Activated CD8-positive, alpha-beta memory T cell treated with anti-CD3 and anti-CD28 coated beads for 24 hours (primary cell): Measurements from ENCODE around the gene CNGB1.
A peak's percentile ranks its signal among the peaks of the same experiment; 100 is the strongest.
"Not testable (repeated sequence)": the region's sequence is repeated elsewhere in the genome, so short reads cannot be mapped to it uniquely, and the experiment has no call there.

Source experiments
- DNase-seq: peaks from one replicate; pipeline ENCODE4 v3.0.0-alpha.2; 2020

Gene CNGB1

DNA sequence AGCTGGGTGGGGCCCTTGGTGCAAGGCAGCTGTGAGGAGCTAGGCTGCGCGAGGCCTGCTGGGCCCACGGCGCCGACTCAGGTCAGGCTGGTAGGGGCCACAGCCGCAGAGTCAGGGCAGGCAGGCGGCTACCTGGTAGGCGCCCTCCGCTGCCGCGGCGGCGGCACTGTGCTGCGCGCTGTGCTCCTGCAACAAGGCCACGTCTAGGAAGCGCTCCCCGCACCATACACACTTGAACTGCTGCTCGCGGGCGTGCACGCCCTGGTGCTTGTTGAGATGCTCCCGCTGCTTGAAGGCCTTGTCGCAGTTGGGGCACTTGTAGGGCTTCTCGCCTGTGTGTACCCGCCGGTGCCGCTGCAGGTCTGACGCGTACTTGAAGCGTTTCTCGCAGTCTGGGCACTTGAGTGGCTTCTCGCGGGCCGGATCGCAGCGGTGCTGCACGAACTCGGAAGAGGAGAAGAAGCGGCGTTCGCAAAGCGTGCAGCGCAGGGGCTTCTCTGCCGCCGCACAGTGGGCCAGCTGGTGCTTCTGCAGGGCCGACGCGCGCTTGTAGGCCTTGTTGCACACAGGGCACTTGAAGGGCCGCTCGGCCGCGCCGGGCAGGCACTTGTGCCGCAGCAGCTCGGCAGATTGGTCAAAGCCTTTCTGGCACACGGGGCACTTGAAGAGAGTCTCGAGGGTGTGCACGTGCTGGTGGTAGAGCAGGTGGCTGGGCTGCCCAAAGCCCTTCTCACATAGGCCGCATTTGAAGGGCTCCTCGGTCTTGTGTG, 25.7 kb upstream of the CNGB1 start:
- no peak for DNase-seq

DNA sequence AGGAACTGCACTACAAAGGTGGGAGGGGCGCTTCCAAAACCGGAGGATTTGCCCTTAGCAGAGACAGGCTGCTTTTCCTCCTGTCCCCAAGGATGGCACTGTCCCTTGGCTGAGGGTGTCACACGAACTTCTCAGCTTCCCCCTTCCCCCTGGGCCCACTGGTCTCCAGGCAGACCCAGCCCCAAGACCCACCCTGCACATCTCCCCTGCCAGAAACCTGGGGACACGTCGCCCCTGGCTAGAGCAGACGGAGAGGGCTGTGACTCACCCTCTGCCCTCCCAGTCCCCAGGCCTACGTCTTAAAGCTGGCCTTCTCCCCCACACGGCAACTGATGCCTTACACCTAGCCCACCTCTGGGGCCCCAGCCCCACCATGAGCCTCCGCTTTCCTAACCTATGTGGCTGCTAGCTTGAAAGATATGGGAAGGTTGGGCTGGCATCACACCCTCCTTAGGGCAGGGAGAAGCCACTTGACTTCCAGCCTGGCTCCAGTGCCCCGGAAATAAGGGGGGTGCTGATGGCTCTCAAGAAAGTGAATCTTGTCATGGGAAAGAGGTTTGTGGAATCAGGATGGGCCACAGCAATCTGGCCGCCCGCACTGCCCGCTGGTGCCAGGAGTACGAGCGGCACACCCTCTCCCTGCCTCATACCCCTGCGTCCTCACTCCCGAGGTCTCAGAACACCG, 24.9 kb upstream of the CNGB1 start:
- no peak for DNase-seq

DNA sequence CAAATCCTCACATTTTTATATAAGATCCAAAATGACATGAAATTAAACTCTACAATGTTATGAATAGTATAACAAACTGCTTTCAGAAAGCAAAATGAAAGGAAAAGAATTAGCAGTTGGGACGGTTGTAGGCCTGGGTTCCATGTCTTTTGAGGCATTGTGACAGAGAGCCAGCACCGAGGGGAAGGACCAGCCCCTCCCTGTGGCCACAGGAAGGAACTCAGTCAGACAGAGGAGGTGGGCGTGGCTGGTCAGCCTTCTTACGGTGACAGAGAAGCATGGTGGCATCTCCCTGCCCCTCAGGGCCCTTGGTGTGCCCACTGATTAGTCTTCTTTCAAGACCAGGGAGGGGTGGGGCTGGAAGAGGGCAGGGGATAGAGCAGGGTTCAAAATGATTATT, 23.9 kb upstream of the CNGB1 start:
- DNase-seq = no peak

DNA sequence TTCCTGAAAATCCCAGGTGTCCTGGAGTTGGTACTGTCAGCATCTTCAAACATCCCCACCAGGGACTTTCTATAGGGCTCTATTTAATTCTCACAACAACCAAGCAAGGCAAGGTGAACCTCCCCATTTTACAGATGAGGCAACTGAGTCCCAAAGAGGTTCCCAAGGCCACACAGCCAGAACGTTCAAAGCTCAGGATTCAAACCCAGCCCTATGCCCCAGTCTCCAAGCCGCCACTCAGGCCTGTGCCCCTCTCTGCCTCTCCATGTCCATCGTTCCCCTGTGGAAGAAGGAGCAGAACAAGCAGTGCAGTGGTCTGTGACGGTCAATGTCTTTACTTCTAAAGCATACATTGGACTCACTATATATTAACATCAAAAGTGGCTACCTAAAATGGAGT, 23.4 kb upstream of the CNGB1 start:
- DNase-seq = no peak

DNA sequence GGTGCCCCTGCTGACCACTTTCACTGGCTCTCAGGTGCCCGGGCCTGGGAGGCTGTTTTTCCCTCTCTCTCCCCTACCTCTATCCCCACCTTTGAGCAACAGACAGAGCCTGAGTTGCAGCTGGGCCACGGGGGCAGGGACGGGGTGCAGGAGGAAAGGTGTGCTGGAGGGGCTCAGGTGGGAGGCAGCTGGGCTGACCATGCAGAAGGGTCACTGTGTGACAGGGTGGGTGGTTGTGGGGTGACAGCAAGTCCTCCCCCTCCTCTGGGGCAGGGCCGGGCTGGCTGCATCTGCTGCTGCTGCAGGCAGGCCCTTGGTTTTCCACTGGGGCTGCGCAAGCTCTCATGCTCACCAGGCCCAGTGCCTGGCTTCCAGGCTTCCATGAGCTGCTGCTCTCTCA, 23.0 kb upstream of the CNGB1 start:
- no peak for DNase-seq

DNA sequence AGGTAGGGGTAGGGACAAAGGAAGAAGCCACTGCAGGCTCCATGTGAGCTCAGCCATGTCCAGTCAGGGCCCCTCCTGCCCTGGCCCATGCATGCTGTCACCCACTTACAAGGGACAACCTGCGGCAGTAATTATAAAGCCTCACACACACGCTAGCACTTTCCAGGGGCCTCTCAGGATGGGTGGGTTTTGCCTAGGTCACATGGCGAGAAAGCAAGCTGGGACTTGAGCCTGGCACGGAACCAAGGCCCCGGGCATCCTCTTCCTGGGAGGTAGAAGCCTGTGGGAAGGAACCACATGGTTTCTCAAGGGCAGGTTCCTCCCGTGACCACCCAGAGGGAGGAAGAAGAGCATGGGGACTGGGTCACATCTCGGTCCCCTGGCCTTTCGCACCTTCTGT, 22.5 kb upstream of the CNGB1 start:
- no peak for DNase-seq

DNA sequence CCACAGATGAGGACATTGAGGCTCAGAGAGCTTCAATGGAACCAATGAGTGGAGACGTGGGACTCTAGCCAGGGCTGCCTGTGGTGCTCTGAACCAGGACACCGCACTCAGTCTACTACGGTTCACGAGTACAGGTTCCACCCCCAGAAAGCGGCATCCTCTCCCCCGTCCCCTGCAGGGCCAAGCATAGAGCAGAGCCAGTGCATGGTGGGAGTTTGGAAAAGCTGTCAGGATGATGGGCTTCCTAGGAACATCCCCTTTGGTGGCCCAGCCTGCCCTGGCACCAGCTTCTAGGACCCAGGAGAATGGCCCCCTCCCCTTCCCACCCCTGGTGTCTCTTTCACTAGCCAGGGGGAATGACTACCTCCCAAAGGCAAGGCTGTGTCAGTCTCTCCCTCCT, 21.2 kb upstream of the CNGB1 start:
- DNase-seq = no peak

DNA sequence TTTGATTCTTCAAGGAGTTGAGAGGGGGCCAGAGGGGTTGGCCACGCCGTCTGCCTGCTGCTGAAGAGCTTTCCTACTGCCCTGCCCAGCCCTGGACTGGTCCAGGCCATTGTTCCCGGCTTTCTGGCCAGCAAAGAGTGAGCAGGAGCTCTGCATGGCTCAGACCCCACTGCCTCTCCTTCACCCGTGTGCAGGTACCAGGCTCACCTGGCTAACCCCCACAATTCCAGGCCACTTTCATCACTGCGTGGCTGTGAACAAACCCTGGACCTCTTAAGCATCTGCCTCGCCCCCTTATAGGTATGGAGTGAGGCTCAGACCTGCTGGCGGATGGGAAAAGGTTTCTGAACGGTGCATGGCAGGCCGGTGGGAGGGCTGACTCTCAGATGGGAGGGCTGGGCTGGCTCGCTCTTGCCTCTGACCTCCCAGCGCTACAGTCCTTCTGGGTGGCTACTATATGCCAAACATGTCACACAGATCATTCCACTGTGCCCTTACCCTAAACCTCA, 20.7 kb upstream of the CNGB1 start:
- DNase-seq = no peak

DNA sequence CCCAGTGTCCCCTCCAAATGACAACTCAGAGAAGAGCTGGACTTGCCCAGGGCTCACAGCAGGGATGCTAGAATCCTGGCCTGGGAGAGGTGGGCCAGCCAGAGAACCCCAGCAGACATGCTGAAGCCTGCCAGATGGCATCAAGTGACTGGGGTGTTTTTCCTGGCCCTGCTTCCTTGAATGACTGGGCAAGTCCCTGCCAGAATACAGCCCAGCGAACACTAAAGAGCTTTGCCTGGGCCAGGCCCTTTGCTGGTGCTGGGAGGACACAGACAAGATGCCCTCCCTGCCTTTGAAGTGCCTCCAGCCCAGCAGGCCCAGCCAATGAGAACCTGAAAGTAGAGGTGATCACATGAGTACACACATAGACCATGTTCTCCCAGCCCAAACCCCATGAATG, 18.0 kb upstream of the CNGB1 start:
- no peak for DNase-seq

DNA sequence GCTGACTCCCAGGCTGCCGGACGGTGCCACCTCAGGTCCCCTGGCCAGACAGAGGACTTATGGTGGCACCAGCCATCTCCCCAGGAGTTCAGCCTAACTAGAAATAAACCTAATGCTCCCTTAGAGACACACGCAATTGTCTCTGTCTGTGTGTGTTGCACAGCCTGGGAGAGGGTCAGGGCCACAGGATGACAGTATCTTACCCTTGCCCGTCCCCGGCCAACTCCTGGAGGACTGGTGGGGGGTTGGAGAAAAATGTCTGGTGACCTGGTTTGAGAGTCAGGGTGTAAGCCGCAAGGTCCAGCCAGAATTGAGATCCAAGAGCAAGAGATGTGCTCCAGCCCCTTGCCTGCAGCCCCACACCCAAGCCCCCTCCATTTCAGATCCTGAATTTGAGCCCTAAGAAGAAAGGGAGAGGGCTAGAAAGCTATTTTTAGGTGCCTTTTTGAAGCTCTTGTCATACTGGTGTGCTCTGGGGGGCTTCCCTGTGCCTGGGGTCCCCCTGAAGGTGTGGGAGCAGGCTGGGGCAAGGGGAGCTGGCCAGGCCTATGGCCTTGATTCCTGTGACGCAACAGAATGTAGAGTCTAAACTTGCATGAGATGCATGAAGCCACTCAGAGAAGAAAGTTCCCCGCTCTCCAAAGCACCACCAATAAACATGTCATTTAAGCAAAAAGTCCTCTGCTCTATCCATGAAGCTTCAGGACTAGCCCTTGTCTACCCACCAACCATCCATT, 16.7 kb upstream of the CNGB1 start:
- no peak for DNase-seq

DNA sequence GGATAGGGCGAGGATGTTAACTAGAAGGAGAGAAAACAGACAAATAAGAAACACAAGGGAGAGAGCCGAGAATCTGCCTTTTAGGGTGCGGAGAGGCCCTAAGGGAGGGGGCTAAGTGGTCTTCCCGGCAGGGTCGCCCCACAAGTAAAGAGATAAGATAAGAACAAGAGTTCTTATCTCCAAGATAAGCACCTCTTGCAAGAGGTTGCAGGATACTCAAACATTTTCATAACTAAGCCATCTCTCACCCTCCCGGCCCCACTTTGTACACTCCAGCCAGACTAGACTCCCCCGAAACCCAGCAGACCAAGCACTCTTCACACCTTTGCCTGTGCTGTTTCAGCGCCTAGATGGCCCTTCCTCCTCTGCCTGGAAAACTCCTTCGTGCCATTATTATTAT, 15.3 kb upstream of the CNGB1 start:
- no peak for DNase-seq

DNA sequence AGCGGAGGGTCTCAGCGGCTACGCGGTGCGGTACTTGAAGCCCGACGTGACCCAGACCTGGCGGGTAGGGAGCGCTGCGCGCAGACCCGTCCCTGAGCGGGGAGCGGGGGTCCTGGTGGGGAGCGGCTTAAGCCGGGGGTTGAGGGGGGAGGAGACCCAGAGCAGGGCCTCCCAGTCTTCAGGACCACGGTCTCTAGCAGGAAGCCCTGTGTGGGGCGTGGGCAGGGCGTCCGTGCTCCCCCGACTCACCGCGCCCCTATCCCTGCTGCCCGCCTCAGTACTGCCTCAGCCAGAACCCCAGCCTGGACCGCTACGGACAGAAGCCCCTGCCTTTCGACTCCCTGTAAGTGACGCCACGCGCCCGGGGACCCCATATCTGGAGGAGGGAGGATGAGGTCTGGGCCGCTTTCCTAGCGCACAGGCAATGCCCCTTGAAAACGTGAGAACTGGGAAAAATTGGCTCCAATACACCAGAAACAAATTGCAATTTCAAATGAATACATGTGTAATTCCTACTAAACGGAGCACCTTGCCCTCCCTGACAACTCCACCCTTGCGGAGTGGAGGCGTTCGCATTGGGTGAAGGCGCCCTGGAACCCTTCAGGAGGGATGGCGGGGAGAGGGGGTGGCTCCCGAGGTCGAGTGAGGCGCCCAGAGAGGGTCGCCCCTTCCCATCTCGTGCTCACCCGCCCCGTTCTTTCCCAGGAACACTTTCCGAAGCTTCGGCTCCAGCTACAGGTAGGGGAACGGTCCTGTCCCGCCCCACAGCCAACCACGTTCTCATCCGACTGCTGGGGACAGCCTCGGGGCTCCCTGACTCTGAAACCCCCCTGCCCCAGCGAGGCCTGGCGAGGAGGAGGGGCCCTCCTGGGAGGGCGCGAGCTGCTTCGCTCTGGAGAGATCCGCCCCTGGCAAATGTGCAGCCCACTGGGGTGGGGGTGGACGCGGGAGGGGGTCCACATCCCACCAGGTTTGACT, 14.6 kb upstream of the CNGB1 start:
- no peak for DNase-seq

DNA sequence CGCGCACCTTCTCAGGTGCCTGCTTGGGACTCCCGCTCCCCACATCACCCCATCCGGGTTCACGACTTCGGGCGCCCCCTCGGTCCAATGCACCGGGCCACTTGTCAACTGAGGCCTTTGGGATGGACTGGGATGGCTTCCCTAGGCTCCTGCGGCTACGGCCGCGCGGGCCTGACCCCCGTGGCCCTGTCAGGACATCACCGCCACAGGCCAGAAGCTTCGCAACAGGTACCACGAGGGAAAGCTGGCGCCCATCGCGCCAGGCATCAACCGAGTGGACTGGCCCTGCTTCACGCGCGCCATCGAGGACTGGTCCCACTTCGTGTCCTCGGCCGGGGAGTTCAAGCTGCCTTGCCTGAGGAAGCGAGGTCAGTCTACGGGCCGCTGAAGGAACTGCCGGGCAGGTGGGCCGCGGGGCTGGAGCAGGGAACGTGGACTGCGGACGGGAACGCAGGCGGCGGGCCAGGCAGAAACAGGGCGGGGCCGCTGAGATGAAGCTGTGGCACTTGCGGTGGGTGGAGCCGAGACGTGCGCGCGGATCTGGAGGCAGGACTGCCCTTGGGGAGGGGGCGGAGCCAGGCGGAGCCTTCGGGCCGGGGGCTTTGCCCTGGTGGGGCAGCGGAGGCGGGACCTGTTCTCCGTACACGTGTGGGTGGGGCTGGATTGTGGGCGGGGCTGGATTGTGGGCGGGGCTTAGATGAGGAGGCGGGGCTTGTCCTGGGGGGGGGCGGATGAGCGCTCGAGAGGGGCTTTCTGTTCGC, 13.7 kb upstream of the CNGB1 start:
- peak; percentile 94 for DNase-seq

DNA sequence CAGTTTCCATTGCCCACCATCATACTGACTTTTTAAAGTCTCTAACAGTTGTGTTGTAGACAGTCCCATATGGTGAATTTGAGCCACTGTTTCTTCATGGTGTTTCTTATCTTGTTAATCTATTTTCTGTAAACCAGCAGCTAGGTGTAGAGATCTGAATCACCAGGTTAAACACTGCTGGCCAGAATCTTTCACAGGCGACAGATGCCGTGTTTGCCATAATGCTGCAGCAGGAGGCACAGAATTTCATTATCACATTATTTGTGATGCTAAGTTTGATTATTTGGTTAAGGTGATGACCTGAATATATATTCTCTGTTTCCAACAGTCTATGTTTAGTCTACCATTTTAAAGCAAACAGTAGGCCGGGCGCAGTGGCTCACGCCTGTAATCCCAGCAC, 11.5 kb upstream of the CNGB1 start:
- DNase-seq = no peak

DNA sequence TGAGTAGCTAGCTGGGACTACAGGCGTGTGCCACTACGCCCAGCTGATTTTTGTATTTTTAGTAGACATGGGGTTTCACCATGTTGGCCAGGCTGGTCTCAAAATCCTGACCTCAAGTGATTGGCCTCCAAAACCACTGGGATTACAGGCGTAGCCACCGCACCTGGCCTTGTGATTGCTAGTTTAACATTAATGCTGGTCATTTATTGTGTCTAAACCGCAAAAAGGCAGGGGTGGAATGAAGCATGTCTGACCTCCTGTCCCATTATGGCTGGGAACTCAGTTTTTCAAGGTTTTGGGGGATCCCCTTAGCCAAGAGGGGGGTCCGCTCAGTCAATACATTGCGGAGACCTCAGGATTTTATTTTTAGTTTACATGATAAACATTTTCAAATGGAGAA, 10.7 kb upstream of the CNGB1 start:
- no peak for DNase-seq

DNA sequence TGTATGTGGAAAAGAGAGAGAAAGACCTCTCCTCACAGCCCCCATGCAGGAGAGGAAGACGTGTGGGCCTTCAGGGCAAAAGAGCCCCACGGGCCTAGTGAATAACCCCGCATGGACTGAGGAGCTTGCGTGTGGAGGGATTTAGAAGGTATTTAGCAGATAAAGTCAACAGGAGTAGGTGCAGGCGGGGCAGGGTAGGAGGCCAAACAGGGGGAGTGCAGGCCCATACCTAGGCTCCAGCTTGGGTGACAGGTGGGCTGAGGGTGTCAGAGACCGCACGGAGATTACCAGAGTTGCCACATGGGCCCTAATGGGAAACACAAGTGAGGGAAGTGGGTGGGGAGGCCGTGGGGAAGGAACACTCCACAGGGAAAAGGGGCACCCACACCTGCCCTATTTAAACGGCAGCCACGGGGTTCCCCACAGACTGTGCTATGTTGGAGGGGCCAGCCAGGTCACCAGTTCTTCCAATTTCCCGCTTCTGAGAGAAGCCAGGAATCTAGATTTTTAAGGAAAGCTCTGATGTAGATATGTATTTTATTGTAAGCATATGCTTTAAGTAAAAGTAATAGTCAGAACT, 8.2 kb upstream of the CNGB1 start:
- DNase-seq = no peak

DNA sequence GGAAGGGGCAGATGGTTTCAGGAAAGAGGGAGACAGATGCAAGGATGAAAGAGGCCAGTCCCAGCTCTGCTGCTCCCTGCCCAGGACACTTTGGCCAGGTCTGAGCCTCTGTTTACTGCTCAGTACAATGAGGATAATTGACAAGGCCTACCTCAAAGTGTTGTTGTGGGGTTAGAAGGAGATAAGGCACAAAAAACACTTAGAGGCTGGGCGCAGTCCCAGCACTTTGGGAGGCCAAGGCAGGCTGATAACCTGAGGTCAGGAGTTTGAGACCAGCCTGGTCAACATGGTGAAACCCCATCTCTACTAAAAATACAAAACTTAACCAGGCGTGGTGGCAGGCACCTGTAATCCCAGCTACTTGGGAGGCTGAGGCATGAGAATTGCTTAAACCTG, 7.1 kb upstream of the CNGB1 start:
- DNase-seq = not testable (repeated sequence)

DNA sequence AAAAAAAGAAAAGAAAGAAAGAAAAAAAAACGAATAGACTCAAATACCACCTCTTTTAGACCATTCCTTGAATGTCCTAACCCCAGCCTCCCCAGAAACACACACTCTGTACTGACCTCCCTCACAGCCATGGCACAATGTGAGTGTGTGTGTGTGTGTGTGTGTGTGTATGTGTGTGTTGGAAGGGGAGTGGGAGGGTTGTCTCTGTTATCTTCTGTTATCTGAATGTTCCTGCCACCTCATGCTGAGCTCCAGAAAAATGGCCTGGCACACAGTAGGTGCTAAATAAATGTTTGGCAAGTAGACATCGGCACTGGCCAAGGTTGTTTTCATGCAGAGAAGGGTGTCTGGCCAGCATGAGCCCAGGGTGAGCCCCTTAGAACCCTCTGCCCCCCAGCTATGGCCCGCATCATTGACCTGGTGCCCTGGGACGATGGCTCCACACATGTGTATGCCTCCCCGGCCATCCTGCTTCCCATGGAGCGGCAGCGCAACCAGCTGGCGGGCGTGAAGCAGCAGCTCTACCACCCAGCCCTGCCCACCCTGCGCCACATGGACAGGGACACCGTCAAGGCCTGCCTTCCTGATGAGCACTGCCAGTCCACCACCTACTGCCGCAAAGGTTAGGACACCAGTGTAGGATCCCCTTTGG, 6.6 kb upstream of the CNGB1 start:
- no peak for DNase-seq

DNA sequence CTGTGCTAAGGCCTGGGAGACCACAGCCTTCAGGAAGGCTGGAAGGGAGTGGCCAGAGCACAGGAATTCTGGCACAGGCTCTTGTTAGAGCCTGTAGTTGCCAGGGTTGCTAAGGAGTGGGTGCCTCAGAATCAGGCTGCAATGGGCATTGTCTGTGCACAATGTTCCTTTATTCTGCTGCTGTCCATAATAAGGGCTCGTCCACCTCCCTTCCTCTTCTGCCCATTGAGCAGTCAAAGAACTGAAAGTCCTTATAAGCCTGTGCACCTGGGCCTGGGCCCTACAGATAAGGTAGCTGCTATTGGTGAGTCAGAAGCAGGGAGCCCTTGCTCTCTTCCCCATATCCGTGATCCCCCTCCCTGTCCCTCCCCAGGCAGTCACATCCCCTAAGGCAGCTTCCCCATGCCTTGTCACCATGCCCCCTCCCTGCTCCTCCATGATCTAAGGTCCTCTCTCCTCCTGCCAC, 5.4 kb upstream of the CNGB1 start:
- DNase-seq = no peak

DNA sequence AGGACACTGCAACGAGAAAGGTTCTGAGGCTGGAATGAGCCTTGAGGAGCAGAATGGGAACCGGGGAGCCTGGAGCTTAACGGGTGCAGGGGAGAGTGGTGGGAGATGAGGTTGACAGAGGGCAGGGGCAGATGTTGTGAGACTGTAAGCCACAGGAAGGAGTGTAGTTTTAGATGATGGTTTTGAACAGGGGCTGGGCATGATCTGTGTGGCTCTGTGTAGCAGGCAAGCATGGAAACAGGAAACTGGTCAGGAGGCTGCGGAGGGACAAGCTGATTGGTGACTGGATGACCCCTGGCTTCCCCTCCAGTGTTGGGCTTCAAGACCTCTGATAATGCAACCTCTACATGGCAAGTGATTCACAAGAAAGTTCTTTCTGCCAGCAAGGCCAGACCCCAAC, 1.4 kb upstream of the CNGB1 start:
- no peak for DNase-seq

DNA sequence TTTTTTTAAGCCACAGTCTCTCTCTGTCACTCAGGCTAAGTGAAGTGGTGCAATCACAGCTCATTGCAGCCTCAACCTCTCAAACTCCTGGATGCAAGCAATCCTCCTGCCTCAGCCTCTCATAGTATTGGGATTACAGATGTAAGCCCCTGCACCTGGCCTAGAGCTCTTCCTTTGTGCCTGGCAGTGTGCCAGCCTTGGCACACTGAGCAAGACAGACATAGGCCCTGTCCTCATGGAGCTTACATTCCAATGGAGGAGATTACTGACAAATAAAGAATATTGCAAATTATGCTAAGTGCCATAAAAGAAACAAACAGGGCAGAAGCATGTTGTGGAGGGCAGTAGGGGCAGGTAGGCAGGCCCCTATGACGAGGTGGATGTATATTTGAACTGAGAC, 920 bp upstream of the CNGB1 start:
- DNase-seq = no peak
